Adipocyte (in vitro differentiated cells): ENCODE data around the gene MPPED1.

Experiments
- DNase-seq: peaks from one replicate; pipeline ENCODE4 v3.0.0-alpha.2; 2015; ENCODE audit warnings: low read depth
- H3K27me3 ChIP-seq: replicated peaks from 2 replicates; pipeline ENCODE4 v1.7.0; 2013; ENCODE audit warnings: mild to moderate bottlenecking, low read length, moderate library complexity; ENCODE audit not compliant: control insufficient read depth, insufficient read depth
- H3K36me3 ChIP-seq: 2 replicates; pipeline ENCODE4 v1.7.0; 2013; ENCODE audit warnings: low read length, mild to moderate bottlenecking, moderate library complexity; ENCODE audit not compliant: control insufficient read depth, insufficient read depth, severe bottlenecking
- H3K4me1 ChIP-seq: 2 replicates; pipeline ENCODE4 v1.7.0; 2013; ENCODE audit warnings: mild to moderate bottlenecking, low read length, moderate library complexity; ENCODE audit not compliant: control insufficient read depth, insufficient read depth
- H3K4me3 ChIP-seq: 2 replicates; pipeline ENCODE4 v1.7.0; 2013; ENCODE audit warnings: mild to moderate bottlenecking, low read length, moderate library complexity
- H3K9ac ChIP-seq: 2 replicates; pipeline ENCODE4 v1.7.0; 2013; ENCODE audit warnings: mild to moderate bottlenecking, low read length, moderate library complexity
- H3K9me3 ChIP-seq: 2 replicates; pipeline ENCODE4 v1.7.0; 2013; ENCODE audit warnings: mild to moderate bottlenecking, low read length, moderate library complexity; ENCODE audit not compliant: control insufficient read depth

Gene MPPED1

GRCh38 chr22:43533656-43534428 lies 122.0 kb downstream of the MPPED1 start:
- Histone ChIP-seq H3K27me3 (peaks cover 2% of the 10 kb centered on the region), H3K9me3 (peaks cover 9% of the 10 kb centered on the region), H3K4me1 (no peaks in the 10 kb centered on the region), H3K4me3 (no peak overlapping the region), H3K9ac (no peak overlapping the region), H3K36me3 (no peaks in the 10 kb centered on the region)
- DNase-seq: no peak

- Histone ChIP-seq H3K27me3 (peaks cover 9% of the 10 kb centered on the region), H3K9me3 (no peaks in the 10 kb centered on the region), H3K36me3 (no peaks in the 10 kb centered on the region), H3K9ac (no peak overlapping the region), H3K4me3 (no peak overlapping the region), H3K4me1 (no peaks in the 10 kb centered on the region)
- no peak for DNase-seq
These were observed 123.1 kb downstream of the MPPED1 start for GRCh38 chr22:43534916-43535315.

- DNase-seq: no peak
- Histone ChIP-seq H3K9me3 (no peaks in the 10 kb centered on the region), H3K9ac (no peak overlapping the region), H3K36me3 (no peaks in the 10 kb centered on the region), H3K27me3 (peaks cover 9% of the 10 kb centered on the region), H3K4me1 (no peaks in the 10 kb centered on the region), H3K4me3 (no peak overlapping the region)
These were observed 123.5 kb downstream of the MPPED1 start for GRCh38 chr22:43535336-43535735.

GRCh38 chr22:43535741-43536140 lies 123.9 kb downstream of the MPPED1 start:
- H3K27me3 ChIP-seq: peaks cover 9% of the 10 kb centered on the region
- H3K36me3 ChIP-seq: no peaks in the 10 kb centered on the region
- DNase-seq: no peak
- H3K4me1 ChIP-seq: no peaks in the 10 kb centered on the region
- H3K9ac ChIP-seq: no peak overlapping the region
- no peaks in the 10 kb centered on the region for H3K9me3 ChIP-seq
- H3K4me3 ChIP-seq: no peak overlapping the region

- Histone ChIP-seq H3K36me3 (no peaks in the 10 kb centered on the region), H3K9ac (no peak overlapping the region), H3K4me1 (no peaks in the 10 kb centered on the region), H3K4me3 (no peak overlapping the region), H3K9me3 (no peaks in the 10 kb centered on the region), H3K27me3 (peaks cover 16% of the 10 kb centered on the region)
- no peak for DNase-seq
These were observed 125.3 kb downstream of the MPPED1 start for GRCh38 chr22:43537019-43537585.

- no peak overlapping the region for H3K9ac ChIP-seq
- H3K4me1 ChIP-seq: no peaks in the 10 kb centered on the region
- no peak for DNase-seq
- H3K4me3 ChIP-seq: no peak overlapping the region
- peaks cover 16% of the 10 kb centered on the region for H3K27me3 ChIP-seq
- no peaks in the 10 kb centered on the region for H3K36me3 ChIP-seq
- no peaks in the 10 kb centered on the region for H3K9me3 ChIP-seq
These were observed 128.0 kb downstream of the MPPED1 start for GRCh38 chr22:43539572-43540528.

GRCh38 chr22:43540529-43540923 lies 128.7 kb downstream of the MPPED1 start:
- no peak for DNase-seq
- Histone ChIP-seq H3K4me3 (no peak overlapping the region), H3K36me3 (no peaks in the 10 kb centered on the region), H3K4me1 (no peaks in the 10 kb centered on the region), H3K9ac (no peak overlapping the region), H3K27me3 (peaks cover 16% of the 10 kb centered on the region), H3K9me3 (no peaks in the 10 kb centered on the region)

- Histone ChIP-seq H3K27me3 (peaks cover 16% of the 10 kb centered on the region), H3K4me1 (no peaks in the 10 kb centered on the region), H3K9me3 (no peaks in the 10 kb centered on the region), H3K4me3 (no peak overlapping the region), H3K36me3 (no peaks in the 10 kb centered on the region), H3K9ac (no peak overlapping the region)
- no peak for DNase-seq
These were observed 129.2 kb downstream of the MPPED1 start for GRCh38 chr22:43541022-43541421.

GRCh38 chr22:43541462-43542407 lies 129.9 kb downstream of the MPPED1 start:
- Histone ChIP-seq H3K9ac (no peak overlapping the region), H3K36me3 (no peaks in the 10 kb centered on the region), H3K9me3 (no peaks in the 10 kb centered on the region), H3K4me3 (no peak overlapping the region), H3K27me3 (peaks cover 16% of the 10 kb centered on the region), H3K4me1 (no peaks in the 10 kb centered on the region)
- DNase-seq: no peak

- no peak for DNase-seq
These were observed 131.1 kb downstream of the MPPED1 start for GRCh38 chr22:43542681-43543521.

More at GRCh38 chr22:43542681-43543521, 131.1 kb downstream of the MPPED1 start:
- no peaks in the 10 kb centered on the region for H3K9me3 ChIP-seq
- H3K4me3 ChIP-seq: no peak overlapping the region
- no peaks in the 10 kb centered on the region for H3K4me1 ChIP-seq
- H3K9ac ChIP-seq: no peak overlapping the region
- peaks cover 16% of the 10 kb centered on the region for H3K27me3 ChIP-seq
- no peaks in the 10 kb centered on the region for H3K36me3 ChIP-seq
